TTC549 (cell line): ENCODE data around the gene MED12L.
A peak's percentile ranks its signal among the peaks of the same experiment; 100 is the strongest.
"Not testable (repeated sequence)": the region's sequence is repeated elsewhere in the genome, so short reads cannot be mapped to it uniquely, and the experiment has no call there.

Experiments
- FAIRE-seq: peaks from 2 replicates; lab custom pipeline; 2012; peaks lifted over from hg19 to GRCh38; lab: Jason Lieb, UNC

The MED12L gene

GRCh38 chr3:151213151-151213550 is 127.7 kb downstream of the MED12L start:
- FAIRE-seq = no peak

- FAIRE-seq = no peak
Observed at GRCh38 chr3:151213881-151214280, 128.4 kb downstream of the MED12L start.

- no peak for FAIRE-seq
Observed at GRCh38 chr3:151214459-151214858, 129.0 kb downstream of the MED12L start.

- FAIRE-seq = no peak
Observed at GRCh38 chr3:151216641-151217607, 131.5 kb downstream of the MED12L start.

- FAIRE-seq = no peak
Observed at GRCh38 chr3:151218136-151218535, 132.7 kb downstream of the MED12L start.

- FAIRE-seq = no peak
Observed at GRCh38 chr3:151219056-151219455, 133.6 kb downstream of the MED12L start.

GRCh38 chr3:151224268-151224866 is 138.9 kb downstream of the MED12L start:
- FAIRE-seq = no peak

- FAIRE-seq = no peak
Observed at GRCh38 chr3:151225040-151225975, 139.8 kb downstream of the MED12L start.

- no peak for FAIRE-seq
Observed at GRCh38 chr3:151226088-151226563, 140.7 kb downstream of the MED12L start.

- no peak for FAIRE-seq
Observed at GRCh38 chr3:151226825-151227224, 141.4 kb downstream of the MED12L start.

- FAIRE-seq = no peak
Observed at GRCh38 chr3:151227266-151227806, 141.9 kb downstream of the MED12L start.

- peak; percentile 69 for FAIRE-seq
Observed at GRCh38 chr3:151227807-151228665, 142.6 kb downstream of the MED12L start.

- no peak for FAIRE-seq
Observed at GRCh38 chr3:151228666-151229040, 143.2 kb downstream of the MED12L start.

- FAIRE-seq = no peak
Observed at GRCh38 chr3:151230646-151231045, 145.2 kb downstream of the MED12L start.

- not testable (repeated sequence) for FAIRE-seq
Observed at GRCh38 chr3:151232403-151232802, 146.9 kb downstream of the MED12L start.

- no peak for FAIRE-seq
Observed at GRCh38 chr3:151232991-151233390, 147.5 kb downstream of the MED12L start.

- no peak for FAIRE-seq
Observed at GRCh38 chr3:151234825-151235224, 149.4 kb downstream of the MED12L start.

- FAIRE-seq = no peak
Observed at GRCh38 chr3:151236316-151236715, 150.9 kb downstream of the MED12L start.

- FAIRE-seq = no peak
Observed at GRCh38 chr3:151236736-151237135, 151.3 kb downstream of the MED12L start.

- not testable (repeated sequence) for FAIRE-seq
Observed at GRCh38 chr3:151242006-151242405, 156.5 kb downstream of the MED12L start.

GRCh38 chr3:151248772-151249337 is 163.4 kb downstream of the MED12L start:
- no peak for FAIRE-seq
